Inflammatory macrophage treated with lipopolysaccharide for 1 hour (primary cell): ENCODE results near the gene BAMBI.

Experiments used
- DNase-seq, 2 donors: peaks; one replicate each; pipeline ENCODE4 v3.0.0-alpha.2; 2020 to 2022

The BAMBI gene

DNA sequence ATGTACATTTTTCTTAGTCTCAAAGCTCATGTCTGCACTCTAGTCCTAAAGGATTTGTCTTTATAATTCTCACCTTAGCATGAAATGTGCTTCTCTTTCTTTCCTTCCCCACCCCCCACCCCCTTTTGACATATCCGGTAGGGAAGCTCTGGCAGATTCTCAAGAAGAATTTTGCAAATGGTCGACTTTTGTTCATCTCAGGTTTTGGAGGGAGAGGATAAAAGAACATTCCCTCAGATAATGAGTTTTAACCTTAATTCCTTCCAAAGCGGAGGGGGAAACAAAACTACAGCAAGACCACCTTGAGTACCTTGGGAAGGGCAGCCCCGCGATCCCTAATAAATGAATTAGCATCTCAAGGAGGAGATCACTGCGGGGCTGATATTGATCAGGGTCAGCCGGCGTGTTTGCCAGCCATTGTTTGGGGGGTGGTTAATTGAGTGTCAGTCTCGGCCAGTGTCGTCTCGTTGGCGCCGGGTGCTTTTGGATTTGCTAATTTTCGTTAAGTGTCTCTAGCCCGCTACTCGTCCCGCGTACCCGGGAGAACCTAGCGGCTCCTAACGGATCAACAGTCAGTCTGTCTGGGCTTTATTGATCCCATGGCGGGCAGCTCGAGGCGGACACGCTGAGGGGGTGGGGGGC lies 874 bp upstream of the BAMBI start:
- DNase-seq, result no peak

DNA sequence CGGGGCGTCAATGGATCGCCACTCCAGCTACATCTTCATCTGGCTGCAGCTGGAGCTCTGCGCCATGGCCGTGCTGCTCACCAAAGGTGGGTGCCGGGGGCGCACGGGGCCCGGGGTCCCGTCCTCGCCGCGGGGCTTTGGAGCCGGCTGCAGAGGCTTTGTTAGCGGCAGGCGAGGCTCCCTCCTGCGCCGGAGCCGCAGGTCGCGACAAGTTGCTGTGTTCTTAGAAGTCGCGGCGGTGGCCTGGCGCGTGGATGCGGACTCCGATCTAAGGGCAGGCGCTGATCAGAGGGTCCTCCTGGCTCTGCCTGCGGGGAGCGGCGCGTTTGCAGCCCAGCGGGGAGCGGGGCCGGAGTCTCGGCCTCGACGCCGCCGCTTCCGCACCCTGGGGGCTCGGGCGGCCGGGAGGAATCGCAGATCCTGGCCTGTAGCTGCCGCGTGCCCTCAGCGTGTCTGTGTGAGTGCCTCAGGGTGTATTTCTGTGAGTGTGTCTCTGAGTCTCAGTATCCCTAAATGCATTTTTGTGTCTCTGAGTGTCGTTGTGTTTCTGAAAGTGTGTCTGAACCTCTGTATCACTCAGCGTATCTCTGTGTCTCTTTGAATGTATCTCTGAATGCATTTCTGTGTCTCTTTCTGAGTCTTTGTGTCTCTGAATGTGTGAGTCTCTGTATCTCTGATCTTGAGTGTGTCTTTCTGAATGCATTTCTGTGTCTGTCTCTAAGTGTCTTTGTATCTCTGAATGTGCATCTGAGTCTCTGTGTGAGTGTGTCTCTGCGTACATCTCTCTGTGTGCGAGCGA lies 766 bp downstream of the BAMBI start:
- no peak for DNase-seq

GRCh38 chr10:28678687-28679457 lies 1.6 kb downstream of the BAMBI start:
- DNase-seq, result no peak

- DNase-seq, result peak in 1 of 2 donors; percentile 17
These were observed 2.4 kb downstream of the BAMBI start for GRCh38 chr10:28679581-28680357.

- peak; percentile 39 to 72 for DNase-seq
These were observed 3.0 kb downstream of the BAMBI start for GRCh38 chr10:28680358-28680752.

DNA sequence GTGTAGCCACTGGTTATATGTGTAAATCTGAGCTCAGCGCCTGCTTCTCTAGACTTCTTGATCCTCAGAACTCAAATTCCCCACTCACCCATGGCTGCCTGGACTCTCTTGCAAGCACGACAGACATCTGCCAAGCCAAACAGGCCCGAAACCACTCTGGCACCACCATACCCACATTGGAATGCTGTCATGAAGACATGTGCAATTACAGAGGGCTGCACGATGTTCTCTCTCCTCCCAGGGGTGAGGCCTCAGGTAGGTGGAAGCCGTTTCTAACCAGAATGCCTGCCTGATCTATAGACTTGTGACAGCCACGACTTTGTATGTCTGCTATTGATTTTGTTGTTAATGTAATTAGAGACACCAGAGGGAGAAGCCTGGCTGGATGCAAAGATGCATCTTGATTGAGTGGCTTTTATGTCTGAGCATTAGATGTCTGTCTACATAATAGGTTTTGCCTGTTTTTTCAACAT lies 4.0 kb downstream of the BAMBI start:
- DNase-seq, result no peak

DNA sequence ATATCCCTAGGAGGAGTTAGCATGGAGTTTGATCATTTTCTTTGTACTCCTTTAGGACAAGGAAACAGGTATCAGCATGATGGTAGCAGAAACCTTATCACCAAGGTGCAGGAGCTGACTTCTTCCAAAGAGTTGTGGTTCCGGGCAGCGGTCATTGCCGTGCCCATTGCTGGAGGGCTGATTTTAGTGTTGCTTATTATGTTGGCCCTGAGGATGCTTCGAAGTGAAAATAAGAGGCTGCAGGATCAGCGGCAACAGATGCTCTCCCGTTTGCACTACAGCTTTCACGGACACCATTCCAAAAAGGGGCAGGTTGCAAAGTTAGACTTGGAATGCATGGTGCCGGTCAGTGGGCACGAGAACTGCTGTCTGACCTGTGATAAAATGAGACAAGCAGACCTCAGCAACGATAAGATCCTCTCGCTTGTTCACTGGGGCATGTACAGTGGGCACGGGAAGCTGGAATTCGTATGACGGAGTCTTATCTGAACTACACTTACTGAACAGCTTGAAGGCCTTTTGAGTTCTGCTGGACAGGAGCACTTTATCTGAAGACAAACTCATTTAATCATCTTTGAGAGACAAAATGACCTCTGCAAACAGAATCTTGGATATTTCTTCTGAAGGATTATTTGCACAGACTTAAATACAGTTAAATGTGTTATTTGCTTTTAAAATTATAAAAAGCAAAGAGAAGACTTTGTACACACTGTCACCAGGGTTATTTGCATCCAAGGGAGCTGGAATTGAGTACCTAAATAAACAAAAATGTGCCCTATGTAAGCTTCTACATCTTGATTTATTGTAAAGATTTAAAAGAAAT lies 4.8 kb downstream of the BAMBI start:
- DNase-seq, result no peak

DNA sequence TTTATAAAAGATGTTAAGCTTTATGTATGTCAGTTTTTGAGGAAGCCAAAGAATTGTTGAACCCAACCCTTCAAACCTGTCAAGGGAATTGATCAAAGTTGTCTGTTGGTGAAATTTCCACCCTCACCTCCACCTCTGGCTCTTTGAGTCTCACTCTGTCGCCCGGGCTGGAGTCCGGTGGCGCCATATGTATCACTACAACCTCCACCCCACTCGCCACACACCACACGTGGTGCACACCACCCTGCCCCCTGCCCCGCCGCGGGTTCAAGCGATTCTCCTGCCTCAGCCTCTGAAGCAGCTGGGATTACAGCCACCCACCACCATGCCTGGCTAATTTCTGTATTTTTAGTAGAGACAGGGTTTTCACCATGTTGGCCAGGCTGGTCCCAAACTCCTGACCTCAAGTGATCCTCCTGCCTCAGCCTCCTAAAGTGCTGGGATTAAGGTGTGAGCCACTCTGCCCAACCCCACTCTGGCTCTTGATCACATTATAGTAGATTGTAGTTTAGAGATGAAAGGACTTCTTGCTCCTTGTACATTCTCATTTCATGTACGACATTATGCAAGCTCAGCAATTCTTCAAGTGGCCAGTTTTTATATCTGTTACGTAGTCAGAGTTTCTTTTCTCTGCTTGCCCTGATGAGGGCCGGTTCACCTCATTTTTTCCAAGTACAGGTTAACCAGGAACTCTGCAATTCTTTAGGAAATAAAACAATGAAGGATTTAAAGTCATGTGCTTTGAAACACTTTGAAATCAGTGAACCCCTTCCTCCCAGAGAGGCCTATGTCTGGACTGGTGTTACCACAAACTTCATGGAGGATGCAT lies 7.0 kb downstream of the BAMBI start:
- DNase-seq, result no peak

- DNase-seq, result no peak
These were observed 7.8 kb downstream of the BAMBI start for GRCh38 chr10:28684986-28685580.

- DNase-seq, result no peak
These were observed 8.4 kb downstream of the BAMBI start for GRCh38 chr10:28685717-28686116.

DNA sequence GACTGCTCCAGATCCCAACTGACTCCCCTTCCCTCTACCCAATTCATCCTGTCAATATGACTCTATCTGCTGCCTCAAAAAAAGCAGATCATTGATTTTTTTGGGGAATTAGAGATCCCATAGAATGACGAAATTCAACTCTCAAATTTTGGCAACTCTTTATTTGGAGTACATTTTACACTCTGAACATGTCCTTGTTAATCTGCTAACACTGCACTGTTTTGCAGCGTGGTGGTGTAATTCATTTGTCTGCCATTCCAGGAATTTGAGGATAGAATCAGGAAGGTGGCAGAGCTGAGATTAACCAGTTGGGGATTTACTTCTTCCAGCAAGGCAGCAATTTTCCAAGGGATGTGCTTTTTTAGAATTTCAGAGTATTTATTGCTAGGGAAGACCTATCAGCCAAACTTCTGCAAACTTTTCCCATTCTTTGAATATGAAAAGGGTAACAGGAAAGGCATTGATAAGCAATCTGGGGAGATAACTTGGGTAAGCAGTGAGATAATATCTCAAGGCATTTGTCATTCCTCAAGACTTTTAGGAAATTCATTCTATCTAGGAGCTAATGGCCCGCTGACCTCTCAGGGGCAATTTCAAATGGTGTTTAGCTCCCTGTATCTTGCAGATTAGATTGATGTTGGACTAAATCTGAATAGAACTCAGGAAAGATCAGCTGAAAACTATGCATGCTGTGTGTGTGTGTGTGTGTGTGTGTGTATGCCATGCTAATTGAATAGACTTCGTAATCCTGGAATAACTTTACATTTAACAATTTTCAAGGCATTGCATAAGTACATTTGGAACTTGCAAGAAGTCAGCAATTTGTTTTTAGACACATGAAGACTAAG lies 9.7 kb downstream of the BAMBI start:
- DNase-seq, result peak in 1 of 2 donors; percentile 7

- no peak for DNase-seq
These were observed 10.3 kb downstream of the BAMBI start for GRCh38 chr10:28687683-28688001.

DNA sequence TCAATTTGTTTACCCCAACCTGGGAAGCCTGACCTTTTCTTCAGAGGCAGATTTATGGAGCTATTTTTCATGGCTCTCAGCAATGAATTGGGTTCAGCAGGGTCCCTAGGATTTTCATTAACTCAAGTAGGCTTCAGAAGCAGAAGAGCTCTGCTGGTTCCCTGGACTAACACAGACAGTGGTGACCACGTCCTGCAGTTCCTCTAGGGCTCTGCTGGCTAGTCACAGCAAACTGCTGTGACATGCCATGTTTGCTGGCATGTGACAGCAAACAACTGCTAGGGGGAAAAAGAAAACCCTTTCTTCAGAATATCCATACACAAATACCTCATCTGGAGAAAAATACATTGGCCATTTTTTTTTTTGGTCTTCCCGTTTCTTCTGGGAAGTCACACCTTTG lies 13.2 kb downstream of the BAMBI start:
- DNase-seq, result no peak

DNA sequence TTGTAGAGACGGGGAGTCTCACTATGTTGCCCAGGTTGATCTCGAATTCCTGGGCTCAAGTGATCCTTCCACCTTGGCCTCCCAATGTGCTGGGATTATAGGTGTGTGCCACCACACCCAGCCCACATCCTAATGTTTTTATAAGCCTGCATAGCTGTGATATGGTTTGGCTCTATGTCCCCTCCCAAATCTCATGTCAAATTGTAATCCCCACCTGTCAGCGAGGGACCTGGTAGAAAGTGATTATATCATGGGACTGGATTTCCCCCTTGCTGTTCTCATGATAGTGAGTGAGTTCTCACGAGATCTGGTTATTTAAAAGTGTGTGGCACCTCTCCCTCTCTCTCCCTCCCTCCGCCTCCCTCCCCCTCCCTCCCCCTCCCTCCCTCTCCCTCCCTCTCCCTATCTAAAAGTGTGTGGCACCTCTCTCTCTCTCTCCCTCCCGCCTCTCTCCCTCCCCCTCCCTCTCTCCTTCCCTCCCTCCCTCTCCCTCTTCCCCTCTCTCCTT lies 13.9 kb downstream of the BAMBI start:
- no peak for DNase-seq

GRCh38 chr10:28692050-28692449 lies 14.7 kb downstream of the BAMBI start:
- DNase-seq, result no peak

DNA sequence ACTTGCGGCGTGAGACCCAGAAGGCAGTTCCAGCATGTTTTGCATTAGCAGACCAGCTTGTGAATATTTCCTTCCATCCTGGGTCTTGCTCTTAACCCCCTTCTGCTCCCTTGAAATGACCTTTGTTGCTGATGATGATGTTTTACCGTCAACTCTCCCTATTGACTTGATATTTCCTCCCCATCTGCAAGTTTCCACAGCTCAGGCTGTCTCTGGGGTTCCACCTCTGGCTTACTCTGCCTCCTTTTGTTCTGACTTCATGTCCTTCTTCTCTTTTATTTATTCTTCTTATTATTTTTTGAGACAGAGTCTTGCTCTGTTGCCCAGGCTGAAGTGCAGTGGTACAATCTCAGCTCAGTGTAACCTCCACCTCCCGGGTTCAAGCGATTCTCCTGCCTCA lies 17.2 kb downstream of the BAMBI start:
- DNase-seq, result no peak

DNA sequence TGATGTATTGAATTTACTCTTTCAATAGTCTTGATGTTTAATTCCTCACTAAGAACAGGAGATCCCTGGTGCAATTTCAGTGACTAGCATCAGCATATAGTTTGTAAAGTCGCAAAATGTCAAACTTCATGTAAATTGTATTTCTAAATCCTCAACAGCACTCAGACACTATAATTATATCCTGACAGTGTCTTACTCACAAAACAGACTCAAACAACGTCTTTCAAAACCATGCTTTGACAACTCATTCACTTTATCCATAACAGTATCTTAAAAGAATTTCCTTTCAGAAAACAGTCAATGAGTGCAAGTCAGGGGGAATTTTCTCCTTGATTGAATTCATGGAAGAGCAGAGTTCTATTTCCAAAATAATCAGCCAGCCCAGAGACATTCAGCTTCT lies 20.8 kb downstream of the BAMBI start:
- DNase-seq, result no peak

- no peak for DNase-seq
These were observed 27.3 kb downstream of the BAMBI start for GRCh38 chr10:28704464-28705161.

GRCh38 chr10:28705472-28705871 lies 28.2 kb downstream of the BAMBI start:
- DNase-seq, result no peak
